Endothelial cell of umbilical vein (primary cell): ENCODE results near the gene CACNA1B. TPM values are rescaled to one million over a fixed set of nuclear protein-coding genes. Genes with fewer than 3 reads are reported as not detected.

Experiments used
- BruUV-seq: library from RNA; stranded (reverse); fragments of 400-500 nt; replicated peaks from 2 replicates; lab custom pipeline; 2021; lab: Mats Ljungman, UMichigan
- CTCF ChIA-PET: fragments of 300-600, 350-600 bp; sonication (Branson Sonifier 250); formaldehyde crosslinking; loops from one replicate; lab custom pipeline; 2021; ENCODE audit warnings: antibody characterized with exemption, inconsistent platforms; lab: Charles Lee
- POLR2A ChIA-PET: fragments of 300-600, 350-600 bp; sonication (Branson Sonifier 250); formaldehyde crosslinking; loops from one replicate; lab custom pipeline; 2021; ENCODE audit warnings: antibody characterized with exemption, inconsistent platforms; lab: Charles Lee
- DNase-seq: peaks from one replicate; pipeline ENCODE4 v3.0.0-alpha.2; 2011; ENCODE audit warnings: low read depth, low spot score
- FAIRE-seq: peaks from 2 replicates; lab custom pipeline; 2011; peaks lifted over from hg19 to GRCh38; lab: Jason Lieb, UNC
- H2AFZ ChIP-seq: 2 replicates; pipeline ENCODE4 v1.6.0; 2012; ENCODE audit warnings: low read depth, low read length, control low read depth, inconsistent platforms
- H3K27ac ChIP-seq: 2 replicates; pipeline ENCODE4 v1.5.1; 2011; ENCODE audit warnings: low read depth, mild to moderate bottlenecking, control low read depth, low read length, moderate library complexity; ENCODE audit not compliant: insufficient read depth
- H3K27me3 ChIP-seq, 2 experiments: 2 replicates each; pipeline versions ENCODE4 v1.6.0 to v1.6.1; 2011; ENCODE audit warnings: low read length in 2 of 2, mixed read lengths in 1 of 2; ENCODE audit not compliant: control insufficient read depth in 2 of 2, insufficient read depth in 2 of 2
- H3K36me3 ChIP-seq, 2 experiments: 2 replicates in 1 of 2; 3 replicates in 1 of 2; pipeline ENCODE4 v1.5.1; 2011; ENCODE audit warnings: low read length in 2 of 2, mild to moderate bottlenecking in 1 of 2, moderate library complexity in 1 of 2; ENCODE audit not compliant: control insufficient read depth in 2 of 2, insufficient read depth in 2 of 2; ENCODE audit errors: extremely low read depth in 1 of 2
- H3K4me1 ChIP-seq: 3 replicates; pipeline ENCODE4 v1.5.1; 2011; ENCODE audit warnings: mild to moderate bottlenecking, low read length; ENCODE audit not compliant: control insufficient read depth, insufficient read depth; ENCODE audit errors: extremely low read depth
- H3K4me2 ChIP-seq: 2 replicates; pipeline ENCODE4 v1.6.1; 2011; ENCODE audit warnings: low read length, control low read depth, mixed read lengths; ENCODE audit not compliant: insufficient read depth
- H3K4me3 ChIP-seq, 3 experiments: fragments of 200-600 bp in 1 of 3; sonication (generic), shearing (Covaris generic) in 1 of 3; replicated peaks in 1 of 3; 2 replicates each; pipeline ENCODE4 v1.5.1; 2011 to 2016; ENCODE audit warnings: control low read depth in 3 of 3, low read length in 3 of 3, mild to moderate bottlenecking in 2 of 3, inconsistent platforms in 1 of 3, low read depth in 1 of 3, moderate library complexity in 1 of 3; ENCODE audit not compliant: insufficient read depth in 1 of 3
- H3K79me2 ChIP-seq: 2 replicates; pipeline ENCODE4 v1.6.0; 2012; ENCODE audit warnings: low read length, inconsistent platforms; ENCODE audit not compliant: control insufficient read depth, insufficient read depth
- H3K9ac ChIP-seq: replicated peaks from 2 replicates; pipeline ENCODE3; 2011; ENCODE audit warnings: low read length, control low read depth; ENCODE audit not compliant: insufficient read depth; ENCODE audit errors: extremely low read depth
- H3K9me1 ChIP-seq: replicated peaks from 3 replicates; pipeline ENCODE4 v1.6.0; 2011; ENCODE audit warnings: mild to moderate bottlenecking, low read length; ENCODE audit not compliant: control insufficient read depth, insufficient read depth; ENCODE audit errors: extremely low read depth
- H3K9me3 ChIP-seq: replicated peaks from 2 replicates; pipeline ENCODE4 v1.5.1; 2012; ENCODE audit warnings: low read length, inconsistent platforms; ENCODE audit not compliant: control insufficient read depth, insufficient read depth
- H4K20me1 ChIP-seq: replicated peaks from 2 replicates; pipeline ENCODE3; 2011; ENCODE audit warnings: mild to moderate bottlenecking, low read length; ENCODE audit not compliant: control insufficient read depth, insufficient read depth; ENCODE audit errors: extremely low read depth
- EZH2 ChIP-seq: IDR thresholded peaks from 2 replicates; pipeline ENCODE4 v1.6.1; 2012; ENCODE audit warnings: borderline replicate concordance, low read depth, mild to moderate bottlenecking, moderate library complexity, low read length, inconsistent platforms; ENCODE audit not compliant: severe bottlenecking
- FOS ChIP-seq: IDR thresholded peaks from 2 replicates; pipeline ENCODE4 v1.6.1; 2011; ENCODE audit warnings: mild to moderate bottlenecking, low read length, moderate library complexity, borderline replicate concordance; ENCODE audit not compliant: insufficient read depth
- GATA2 ChIP-seq: IDR thresholded peaks from 2 replicates; pipeline ENCODE4 v1.7.0; 2011; ENCODE audit warnings: low read depth, mild to moderate bottlenecking, moderate library complexity, mixed read lengths, low read length; ENCODE audit not compliant: insufficient read length, insufficient read depth
- JUN ChIP-seq: IDR thresholded peaks from 2 replicates; pipeline ENCODE4 v1.6.1; 2011; ENCODE audit warnings: borderline replicate concordance, low read depth; ENCODE audit not compliant: insufficient read length, insufficient read depth
- MAX ChIP-seq: IDR thresholded peaks from 2 replicates; pipeline ENCODE4 v1.6.1; 2011; ENCODE audit not compliant: insufficient read depth, insufficient read length
- MYC ChIP-seq: IDR thresholded peaks from one replicate; pipeline ENCODE4 v1.6.1; 2011; ENCODE audit warnings: mild to moderate bottlenecking, low read depth, low read length
- POLR2A ChIP-seq: IDR thresholded peaks from 2 replicates; pipeline ENCODE4 v1.6.1; 2012; ENCODE audit warnings: low read depth, mild to moderate bottlenecking, control low read depth, low read length
- POLR2AphosphoS5 ChIP-seq: IDR thresholded peaks from 2 replicates; pipeline ENCODE4 v1.6.1; 2012; ENCODE audit warnings: low read depth, mild to moderate bottlenecking, control low read depth, low read length, moderate library complexity; ENCODE audit not compliant: insufficient read depth
- dilution Hi-C: fragments of 300-500 bp; cut with MboI; formaldehyde crosslinking; loops from one replicate; pipeline ENCODE4 v1.15.0; 2019; ENCODE audit warnings: low sequenced_read_pairs; ENCODE audit not compliant: extremely low pct_ligation_motif_present
- intact Hi-C: fragments of 100-400 bp; cut with micrococcal nuclease; formaldehyde crosslinking; loops from one replicate; pipeline ENCODE4 v1.10.0; 2022
- polyA plus RNA-seq, 4 experiments: library from polyadenylated mRNA; depleted of rRNA in 3 of 4; stranded (reverse) in 3 of 4; unstranded in 1 of 4; fragments of >200 nt; gene quantifications; 2 replicates each; pipeline versions ENCODE4 v1.2.1 to v1.2.3, GENCODE V29; 2011 to 2012; ENCODE audit warnings: missing spikeins in 1 of 4
- total RNA-seq: library from RNA; stranded (reverse); gene quantifications from 2 replicates; pipeline ENCODE4 v1.2.3, GENCODE V29; 2021
- TF ChIP-seq, protein P1 (sequence below), 2 donors: IDR thresholded peaks; 1 replicate in 1 of 2; 2 replicates in 1 of 2; pipeline ENCODE4 v1.5.1; 2011; ENCODE audit warnings: low read length in 2 of 2, mild to moderate bottlenecking in 2 of 2, moderate library complexity in 2 of 2, control low read depth in 1 of 2, inconsistent platforms in 1 of 2, low read depth in 1 of 2; ENCODE audit not compliant: insufficient read depth in 1 of 2; ENCODE audit errors: extremely low read depth in 1 of 2

The CACNA1B gene
- total and polyA plus RNA-seq, 2 donors (not counting 3 experiments of a cell fraction or from before 2014, with no cell fraction given), result 0.11 to 0.41 TPM

DNA sequence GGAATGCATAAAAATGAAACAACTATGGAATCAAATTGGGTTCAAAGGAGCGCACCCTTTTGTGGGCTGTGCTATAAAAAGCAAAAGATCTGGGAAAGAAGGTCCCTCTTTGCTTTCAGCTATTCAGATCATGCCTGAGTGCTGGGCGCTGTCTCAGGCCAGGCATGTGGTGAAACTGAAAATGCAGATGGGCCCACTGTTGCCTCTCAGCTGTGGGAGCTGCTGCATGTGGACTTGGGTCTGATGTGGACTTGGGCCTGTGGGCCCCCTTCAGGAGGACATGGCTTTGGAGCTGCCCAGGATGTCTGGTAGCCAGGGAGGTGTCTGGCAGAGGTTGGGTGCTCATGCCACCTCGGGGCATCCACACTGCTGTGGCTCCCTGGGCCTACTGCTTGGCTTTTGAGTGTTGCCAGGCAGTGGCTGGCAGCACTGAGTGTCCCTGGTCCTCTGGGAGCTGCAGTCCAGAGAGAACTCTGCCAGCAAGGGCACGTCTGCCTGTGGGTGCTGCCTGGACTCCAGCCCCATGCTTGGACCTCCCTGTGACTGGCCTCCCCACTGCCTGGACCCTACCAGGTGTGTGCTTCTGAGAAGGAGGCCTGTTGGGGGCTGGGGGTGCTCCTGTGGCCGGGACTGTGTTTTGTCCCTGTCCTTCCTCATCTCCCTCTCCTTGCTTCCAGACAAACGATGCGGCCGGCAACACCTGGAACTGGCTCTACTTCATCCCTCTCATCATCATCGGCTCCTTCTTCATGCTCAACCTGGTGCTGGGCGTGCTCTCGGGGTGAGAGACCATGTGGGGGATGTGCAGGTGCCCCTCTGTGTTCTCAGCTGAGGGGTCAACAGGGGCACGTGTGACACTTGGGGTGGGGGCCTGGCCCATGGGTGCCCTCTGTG, 74.3 kb downstream of the CACNA1B start:
- no peak overlapping the region for H3K4me2 ChIP-seq
- H3K36me3 ChIP-seq, result no peaks in the 10 kb centered on the region
- FAIRE-seq (no peak), DNase-seq (no peak)
- dilution Hi-C loops, result no loop called here
- TF ChIP-seq MYC (no peak), MAX (no peak), EZH2 (no peak), POLR2A (no peak), POLR2AphosphoS5 (no peak), GATA2 (no peak), FOS (no peak), JUN (no peak)
- TF ChIP-seq, protein P1, sequence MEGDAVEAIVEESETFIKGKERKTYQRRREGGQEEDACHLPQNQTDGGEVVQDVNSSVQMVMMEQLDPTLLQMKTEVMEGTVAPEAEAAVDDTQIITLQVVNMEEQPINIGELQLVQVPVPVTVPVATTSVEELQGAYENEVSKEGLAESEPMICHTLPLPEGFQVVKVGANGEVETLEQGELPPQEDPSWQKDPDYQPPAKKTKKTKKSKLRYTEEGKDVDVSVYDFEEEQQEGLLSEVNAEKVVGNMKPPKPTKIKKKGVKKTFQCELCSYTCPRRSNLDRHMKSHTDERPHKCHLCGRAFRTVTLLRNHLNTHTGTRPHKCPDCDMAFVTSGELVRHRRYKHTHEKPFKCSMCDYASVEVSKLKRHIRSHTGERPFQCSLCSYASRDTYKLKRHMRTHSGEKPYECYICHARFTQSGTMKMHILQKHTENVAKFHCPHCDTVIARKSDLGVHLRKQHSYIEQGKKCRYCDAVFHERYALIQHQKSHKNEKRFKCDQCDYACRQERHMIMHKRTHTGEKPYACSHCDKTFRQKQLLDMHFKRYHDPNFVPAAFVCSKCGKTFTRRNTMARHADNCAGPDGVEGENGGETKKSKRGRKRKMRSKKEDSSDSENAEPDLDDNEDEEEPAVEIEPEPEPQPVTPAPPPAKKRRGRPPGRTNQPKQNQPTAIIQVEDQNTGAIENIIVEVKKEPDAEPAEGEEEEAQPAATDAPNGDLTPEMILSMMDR (IDR thresholded peaks at IDR 0.05; ENCODE audit: extremely low read depth in 1 of 2, insufficient read depth in 1 of 2, low read depth in 1 of 2, low read length in 2 of 2), result no peak
- no peak overlapping the region for H3K9ac ChIP-seq
- no peaks in the 10 kb centered on the region for H4K20me1 ChIP-seq
- CTCF ChIA-PET, result no interaction called here
- POLR2A ChIA-PET, result no interaction called here
- H3K79me2 ChIP-seq, result no peaks in the 10 kb centered on the region
- no peaks in the 10 kb centered on the region for H3K4me1 ChIP-seq
- no peaks in the 10 kb centered on the region for H3K9me1 ChIP-seq
- H3K27me3 ChIP-seq, result no peaks in the 10 kb centered on the region
- H3K27ac ChIP-seq, result no peak overlapping the region
- intact Hi-C loops, result no loop called here
- H2AFZ ChIP-seq, result no peak overlapping the region
- BruUV-seq, result no TSS peak
- no peaks in the 10 kb centered on the region for H3K9me3 ChIP-seq
- H3K4me3 ChIP-seq, result no peak overlapping the region
